Bronchial smooth muscle cell (primary cell): Measurements from ENCODE around the gene PIGC. TPM values are rescaled to one million over a fixed set of nuclear protein-coding genes. Genes with fewer than 3 reads are reported as not detected.

Source experiments
- total RNA-seq: library from RNA; depleted of rRNA; stranded (reverse); fragments of >200 nt; gene quantifications from 2 replicates; pipeline ENCODE4 v1.2.1, GENCODE V29; 2014

The PIGC gene
- 12.2 and 16.4 TPM in 2 replicates for total RNA-seq

GRCh38 chr1:172443666-172444453, at the start of gene PIGC:
TSS of gene PIGC (minus strand) at chr1:172444069. CDS start at chr1:172442622, 1,447 bp downstream.

GRCh38 chr1:172420385-172420784, 23.5 kb downstream of the PIGC start, which contains the start of gene C1orf105:
TSS of gene C1orf105 (plus strand) at chr1:172420685. CDS start at chr1:172420886, 201 bp downstream.

Other genes with a start within 250 kb of the PIGC start
- gene C1orf105, start 23.4 kb downstream of the PIGC start, total RNA-seq = not detected in 2 replicates
- 9.9 and 18.1 TPM in 2 replicates for gene SUCO, start 89.1 kb upstream of the PIGC start, total RNA-seq
- not detected in 2 replicates for gene FASLG, start 215.0 kb upstream of the PIGC start, total RNA-seq